Cardiac fibroblast (primary cell): ENCODE results near the gene PDZD7.

Source experiments
- DNase-seq, 2 donors: peaks; one replicate each; pipeline versions ENCODE4 v3.0.0 to v3.0.0-alpha.2; 2010; ENCODE audit warnings: low read depth in 2 of 2
- H3K4me3 ChIP-seq, 2 donors: replicated peaks in 1 of 2; 1 replicate in 1 of 2; 2 replicates in 1 of 2; pipeline ENCODE4 v1.5.1; 2011; ENCODE audit warnings: low read depth in 2 of 2, low read length in 2 of 2, mild to moderate bottlenecking in 2 of 2, moderate library complexity in 1 of 2
- TF ChIP-seq, protein P1 (sequence below): IDR thresholded peaks from one replicate; pipeline ENCODE4 v1.5.1; 2011; ENCODE audit warnings: low read depth, mild to moderate bottlenecking, low read length, inconsistent platforms

Gene PDZD7

DNA sequence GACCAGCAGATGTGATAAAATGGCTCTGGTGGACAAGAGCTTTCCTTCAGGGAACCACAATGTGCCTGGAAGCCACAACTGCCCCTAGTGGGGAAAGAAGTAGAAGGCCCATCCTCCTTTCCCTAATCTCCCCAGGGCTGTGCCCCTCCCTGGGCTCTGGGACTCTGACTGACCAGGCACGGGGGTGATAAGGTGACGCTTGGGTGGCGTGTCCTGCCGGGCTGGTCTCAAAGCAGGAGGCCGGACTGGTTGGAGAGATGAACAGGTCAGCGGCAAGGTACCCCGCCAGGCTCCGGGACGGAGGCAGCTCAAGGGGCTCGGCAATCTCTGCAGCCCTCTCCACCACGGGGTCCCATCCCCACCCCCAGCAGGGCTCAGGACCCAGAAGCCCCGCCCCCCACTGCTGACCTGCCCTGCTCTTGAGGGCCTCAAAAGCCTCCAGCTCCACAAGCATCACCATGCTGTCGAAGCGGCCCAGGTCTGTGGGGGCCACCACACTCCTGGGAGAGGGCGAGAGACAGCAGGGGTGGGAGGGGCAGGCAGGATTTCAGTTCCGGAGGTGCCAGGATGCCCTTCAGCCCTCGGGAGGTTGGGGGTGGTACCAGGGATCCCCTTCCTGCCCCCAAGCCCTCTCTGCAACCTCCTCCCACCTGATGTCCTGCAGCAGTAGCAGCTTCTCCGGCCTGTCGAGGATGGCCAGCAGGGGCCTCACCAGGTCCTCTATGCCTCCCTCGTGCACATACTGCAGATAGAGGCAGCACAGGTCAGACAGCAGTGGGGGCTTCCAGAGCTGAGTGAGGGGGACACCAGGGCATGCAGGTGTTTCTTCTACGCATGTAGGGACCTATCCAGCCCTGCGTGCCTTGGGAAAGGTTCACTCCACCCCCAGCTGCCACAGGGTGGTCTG is 19.2 kb downstream of the PDZD7 start:
- no peak overlapping the region for H3K4me3 ChIP-seq
- peak; percentile 33 to 34 for DNase-seq
- TF ChIP-seq, protein P1, sequence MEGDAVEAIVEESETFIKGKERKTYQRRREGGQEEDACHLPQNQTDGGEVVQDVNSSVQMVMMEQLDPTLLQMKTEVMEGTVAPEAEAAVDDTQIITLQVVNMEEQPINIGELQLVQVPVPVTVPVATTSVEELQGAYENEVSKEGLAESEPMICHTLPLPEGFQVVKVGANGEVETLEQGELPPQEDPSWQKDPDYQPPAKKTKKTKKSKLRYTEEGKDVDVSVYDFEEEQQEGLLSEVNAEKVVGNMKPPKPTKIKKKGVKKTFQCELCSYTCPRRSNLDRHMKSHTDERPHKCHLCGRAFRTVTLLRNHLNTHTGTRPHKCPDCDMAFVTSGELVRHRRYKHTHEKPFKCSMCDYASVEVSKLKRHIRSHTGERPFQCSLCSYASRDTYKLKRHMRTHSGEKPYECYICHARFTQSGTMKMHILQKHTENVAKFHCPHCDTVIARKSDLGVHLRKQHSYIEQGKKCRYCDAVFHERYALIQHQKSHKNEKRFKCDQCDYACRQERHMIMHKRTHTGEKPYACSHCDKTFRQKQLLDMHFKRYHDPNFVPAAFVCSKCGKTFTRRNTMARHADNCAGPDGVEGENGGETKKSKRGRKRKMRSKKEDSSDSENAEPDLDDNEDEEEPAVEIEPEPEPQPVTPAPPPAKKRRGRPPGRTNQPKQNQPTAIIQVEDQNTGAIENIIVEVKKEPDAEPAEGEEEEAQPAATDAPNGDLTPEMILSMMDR, result peak; percentile 41

DNA sequence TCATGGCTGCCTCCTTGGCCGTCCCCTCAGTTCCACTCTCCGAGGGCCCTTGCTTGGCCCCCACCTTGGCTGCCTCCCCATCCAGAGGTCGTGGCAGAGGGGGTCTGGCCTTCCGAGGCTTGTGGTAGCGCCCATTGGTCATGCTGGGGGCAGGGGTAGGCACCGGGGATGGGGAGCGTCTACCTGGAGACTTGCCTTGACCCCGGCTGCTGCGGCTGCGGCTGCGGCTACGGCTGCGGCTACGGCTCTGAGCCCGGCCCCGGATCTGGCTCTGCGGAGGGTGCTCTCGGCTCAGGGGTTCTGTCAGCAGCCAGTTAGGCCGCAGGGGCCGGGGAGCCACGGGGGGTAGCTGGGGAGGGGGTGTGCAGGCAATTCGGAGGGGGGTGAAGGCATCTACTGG is 20.6 kb downstream of the PDZD7 start:
- TF ChIP-seq, protein P1, result no peak
- no peak for DNase-seq
- H3K4me3 ChIP-seq, result no peak overlapping the region

DNA sequence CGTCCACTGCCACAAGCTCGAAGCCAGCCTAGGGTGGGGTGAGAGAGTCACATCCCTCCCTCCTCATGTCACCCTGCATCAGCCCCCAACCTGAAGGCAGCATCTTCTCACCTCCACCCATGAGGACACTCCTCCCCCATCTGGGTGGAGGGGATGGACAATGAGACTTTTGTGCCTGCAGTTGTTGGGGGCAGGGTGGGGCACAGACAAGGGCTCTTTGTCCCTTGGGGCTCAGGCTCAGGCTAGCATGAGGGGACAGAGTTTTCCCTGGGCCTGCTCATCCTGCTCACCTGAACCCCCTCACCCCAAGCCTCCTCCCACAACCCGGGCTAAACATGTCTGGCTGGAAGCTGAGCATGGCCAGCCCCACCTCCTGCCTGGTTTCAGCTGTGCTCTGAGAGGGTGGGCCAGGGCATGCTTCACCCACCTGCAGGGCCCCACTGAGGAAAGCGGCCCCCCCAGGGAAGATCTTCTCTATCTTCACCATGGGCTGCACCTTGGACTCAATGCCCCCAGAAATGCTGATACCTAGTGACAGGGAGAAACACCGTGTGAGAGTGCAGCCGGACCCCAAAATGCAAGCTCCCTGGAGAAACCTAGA is 22.0 kb downstream of the PDZD7 start:
- TF ChIP-seq, protein P1, result no peak
- no peak overlapping the region for H3K4me3 ChIP-seq

DNA sequence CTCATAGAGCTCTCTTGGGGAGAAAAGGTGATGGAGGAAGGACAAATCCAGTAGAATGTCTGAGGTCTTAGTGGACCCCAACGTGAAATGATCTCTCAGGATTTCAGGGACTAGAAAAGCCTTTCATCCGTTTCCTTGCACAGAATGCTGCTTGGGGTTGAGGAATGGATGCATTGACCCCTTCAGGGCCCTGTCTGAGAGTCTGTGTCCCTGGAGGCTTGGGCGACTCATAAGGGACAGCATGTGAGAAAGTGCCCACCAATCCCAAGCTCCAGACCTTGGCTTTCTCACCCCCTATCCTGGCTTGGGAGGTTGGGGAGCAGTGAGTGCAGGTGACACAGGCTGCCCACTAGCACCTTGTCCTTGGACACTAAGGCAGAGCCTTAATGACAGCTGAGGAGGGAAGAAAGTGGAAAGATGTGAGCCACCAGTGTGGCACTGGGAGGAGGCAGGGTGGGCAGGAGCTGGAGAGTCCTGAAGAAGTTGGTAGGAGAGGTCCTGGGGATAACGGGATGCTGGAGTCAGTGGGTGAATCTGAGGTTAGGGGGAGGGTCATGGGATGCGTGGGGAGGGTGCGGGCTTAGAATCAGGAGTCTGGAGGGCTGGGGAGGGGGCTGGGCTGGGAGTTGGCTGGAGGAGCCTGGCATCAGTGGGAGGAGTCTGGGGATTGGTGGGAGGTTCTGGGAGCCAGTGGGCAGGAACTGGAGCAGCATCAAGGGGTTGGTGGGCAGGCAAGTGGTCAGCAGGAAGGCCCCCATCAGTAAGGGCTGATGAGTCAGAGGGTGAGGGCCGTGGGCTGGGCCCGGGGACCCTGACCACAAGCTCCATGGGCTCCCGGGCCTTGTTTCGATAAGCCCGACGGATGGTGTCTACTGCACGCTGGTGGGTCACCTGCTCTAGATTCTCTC is 22.8 kb downstream of the PDZD7 start:
- TF ChIP-seq, protein P1, result no peak
- H3K4me3 ChIP-seq, result no peak overlapping the region
- no peak for DNase-seq

More for the DNA sequence above, 22.0 kb downstream of the PDZD7 start:
- no peak for DNase-seq

DNA sequence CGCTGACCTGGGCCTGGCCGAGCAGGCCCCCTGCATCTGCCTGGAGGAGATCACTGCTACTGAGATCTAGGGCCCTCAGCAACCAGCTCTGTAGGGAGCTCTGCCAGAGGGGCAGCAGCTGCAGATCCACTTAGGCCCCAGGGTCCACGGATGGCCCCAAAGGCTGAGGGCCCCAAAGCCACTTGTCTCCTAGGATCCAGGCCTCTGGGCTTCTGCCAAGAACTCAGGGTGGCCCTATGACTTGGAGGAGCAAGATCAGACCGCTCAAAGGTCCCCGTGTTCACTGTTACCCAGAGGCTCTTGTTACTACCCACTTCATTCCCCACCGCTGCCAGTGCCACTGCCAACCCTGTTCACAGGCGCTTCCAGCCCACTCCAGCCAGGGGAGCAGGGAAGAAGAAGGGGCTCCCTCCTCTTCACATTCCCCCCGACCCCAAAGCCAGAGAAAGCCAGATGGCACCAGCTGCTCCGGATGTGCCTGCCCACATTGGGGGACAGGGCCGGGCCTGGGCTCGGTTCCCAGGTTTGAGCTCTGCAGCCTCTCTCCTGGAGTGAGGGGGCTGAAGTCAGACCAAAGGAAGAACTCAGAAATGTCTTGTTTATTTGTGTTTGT is 23.7 kb downstream of the PDZD7 start:
- H3K4me3 ChIP-seq, result no peak overlapping the region
- no peak for DNase-seq
- TF ChIP-seq, protein P1, result no peak

DNA sequence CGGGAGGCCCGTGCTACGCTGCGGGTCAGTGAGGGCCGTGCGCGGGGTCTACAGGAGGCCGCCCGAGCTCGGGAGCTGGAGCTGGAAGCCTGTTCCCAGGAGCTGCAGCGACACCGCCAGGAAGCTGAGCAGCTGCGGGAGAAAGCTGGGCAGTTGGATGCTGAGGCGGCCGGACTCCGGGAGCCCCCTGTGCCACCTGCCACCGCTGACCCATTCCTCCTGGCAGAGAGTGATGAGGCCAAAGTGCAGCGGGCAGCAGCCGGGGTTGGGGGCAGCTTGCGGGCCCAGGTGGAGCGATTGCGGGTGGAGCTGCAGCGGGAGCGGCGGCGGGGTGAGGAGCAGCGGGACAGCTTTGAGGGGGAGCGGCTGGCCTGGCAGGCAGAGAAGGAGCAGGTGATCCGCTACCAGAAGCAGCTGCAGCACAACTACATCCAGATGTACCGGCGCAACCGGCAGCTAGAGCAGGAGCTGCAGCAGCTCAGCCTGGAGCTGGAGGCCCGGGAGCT is 24.3 kb downstream of the PDZD7 start:
- TF ChIP-seq, protein P1, result no peak
- no peak overlapping the region for H3K4me3 ChIP-seq
- DNase-seq, result no peak
